GM18498 (cell line): ENCODE results near the gene NUDT22.

Source experiments
- ATAC-seq: cut with Tn5 transposase; IDR thresholded peaks from one replicate; pipeline ENCODE4 v1.9.1; 2021; ENCODE audit warnings: mild to moderate bottlenecking, moderate library complexity; ENCODE audit not compliant: unreplicated experiment

Gene NUDT22

DNA sequence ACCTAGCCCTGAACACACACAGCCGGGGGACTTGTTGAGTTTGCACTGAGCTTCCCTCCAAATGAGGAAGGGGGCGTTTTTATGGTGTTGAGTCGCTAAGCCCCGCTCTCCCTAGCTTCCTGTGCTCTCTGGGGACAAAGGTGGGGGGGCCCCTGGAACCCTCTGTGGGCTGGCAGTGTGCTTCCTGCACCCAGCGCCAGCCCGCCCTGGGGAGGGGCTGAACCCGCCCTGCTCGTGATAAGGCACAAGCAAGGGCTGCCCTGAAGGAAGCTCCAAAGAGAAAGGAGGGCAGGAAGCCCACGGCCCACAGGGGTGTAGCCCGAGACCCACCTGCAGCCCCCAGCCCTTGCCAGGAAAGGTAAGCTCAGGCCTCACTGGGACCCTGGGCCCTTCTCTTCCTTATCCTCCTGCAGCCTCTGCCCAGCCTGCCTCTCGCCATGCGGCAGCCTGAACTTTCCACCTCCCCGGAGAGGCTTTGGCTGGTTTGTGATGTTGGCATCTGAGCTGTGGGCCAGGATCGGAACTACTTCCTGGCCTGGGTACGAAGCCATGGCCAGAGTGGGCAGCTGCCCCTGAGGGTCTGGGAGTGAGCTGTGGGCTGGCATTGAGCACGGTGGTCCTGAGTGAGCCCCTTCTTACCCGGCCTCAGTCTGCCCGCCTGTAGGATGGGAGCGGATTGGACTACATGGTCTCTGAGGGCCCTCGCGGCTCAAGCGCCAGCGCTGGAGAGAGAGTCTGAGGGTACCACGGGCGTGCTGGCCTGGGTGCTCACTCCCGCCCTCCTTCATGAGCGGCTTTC, 19.4 kb upstream of the NUDT22 start, which contains the start of gene FERMT3:
Gene FERMT3, plus strand, starts transcription at position 265 of the 799 bp plus-strand sequence. CDS start 644 bp downstream, outside the sequence.
- ATAC-seq, result no peak

- ATAC-seq, result peak; percentile 56
These were observed 18.6 kb upstream of the NUDT22 start for GRCh38 chr11:64207256-64208085.

GRCh38 chr11:64208086-64208795, 17.8 kb upstream of the NUDT22 start:
- no peak for ATAC-seq

DNA sequence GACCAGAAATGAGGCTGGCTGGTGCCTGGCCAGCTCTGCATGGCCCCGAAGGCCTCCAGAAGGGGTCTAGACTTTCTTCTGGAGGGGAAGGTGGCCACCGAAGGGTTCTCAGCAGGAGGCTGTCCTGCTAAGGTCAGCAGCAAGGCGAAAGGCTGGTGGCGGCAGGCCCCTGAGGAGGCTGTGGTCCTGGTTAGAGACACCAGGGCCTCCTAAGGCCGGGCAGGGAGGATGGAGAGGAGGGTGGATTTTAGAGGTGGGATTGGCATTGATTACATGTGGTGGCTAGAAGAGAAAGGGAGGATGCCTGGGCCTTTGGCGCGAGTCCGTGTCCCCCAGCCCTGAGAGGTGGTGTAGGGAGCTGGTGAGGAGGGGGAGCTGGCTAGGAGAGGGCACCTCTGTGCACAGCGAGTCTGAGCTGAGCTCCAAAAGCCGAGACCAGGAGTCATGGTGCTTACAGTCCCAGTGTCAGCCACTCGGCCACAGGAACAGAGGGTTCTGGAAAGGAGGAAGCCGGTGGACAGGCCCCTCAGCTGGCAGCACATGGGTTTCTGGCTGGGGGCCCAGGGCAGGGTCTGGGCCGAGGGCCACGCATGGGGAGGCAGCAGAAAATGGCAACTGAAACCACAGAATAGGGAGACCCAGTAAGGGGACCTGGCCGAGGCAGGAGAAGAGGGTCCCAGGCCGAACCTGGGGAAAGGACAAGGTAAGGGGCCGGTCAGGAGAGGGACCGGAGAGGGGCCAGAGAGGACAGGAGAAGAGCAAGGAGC, 17.1 kb upstream of the NUDT22 start:
- no peak for ATAC-seq

DNA sequence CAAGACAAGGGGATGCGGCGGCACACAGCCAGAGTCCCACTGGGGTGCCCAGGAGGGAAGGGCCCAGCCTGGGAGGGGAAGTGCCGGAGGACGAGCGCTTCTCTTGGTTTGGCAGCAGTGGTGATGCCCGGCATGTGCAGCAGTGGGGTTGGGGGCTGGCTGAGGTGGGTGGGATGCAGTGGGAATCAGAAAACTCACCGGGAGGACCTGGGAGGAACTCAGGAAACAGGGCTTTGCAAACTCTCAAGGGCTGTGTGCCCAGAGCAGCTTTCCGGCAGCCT, 16.6 kb upstream of the NUDT22 start:
- no peak for ATAC-seq

GRCh38 chr11:64210301-64211020, 15.6 kb upstream of the NUDT22 start:
- no peak for ATAC-seq

DNA sequence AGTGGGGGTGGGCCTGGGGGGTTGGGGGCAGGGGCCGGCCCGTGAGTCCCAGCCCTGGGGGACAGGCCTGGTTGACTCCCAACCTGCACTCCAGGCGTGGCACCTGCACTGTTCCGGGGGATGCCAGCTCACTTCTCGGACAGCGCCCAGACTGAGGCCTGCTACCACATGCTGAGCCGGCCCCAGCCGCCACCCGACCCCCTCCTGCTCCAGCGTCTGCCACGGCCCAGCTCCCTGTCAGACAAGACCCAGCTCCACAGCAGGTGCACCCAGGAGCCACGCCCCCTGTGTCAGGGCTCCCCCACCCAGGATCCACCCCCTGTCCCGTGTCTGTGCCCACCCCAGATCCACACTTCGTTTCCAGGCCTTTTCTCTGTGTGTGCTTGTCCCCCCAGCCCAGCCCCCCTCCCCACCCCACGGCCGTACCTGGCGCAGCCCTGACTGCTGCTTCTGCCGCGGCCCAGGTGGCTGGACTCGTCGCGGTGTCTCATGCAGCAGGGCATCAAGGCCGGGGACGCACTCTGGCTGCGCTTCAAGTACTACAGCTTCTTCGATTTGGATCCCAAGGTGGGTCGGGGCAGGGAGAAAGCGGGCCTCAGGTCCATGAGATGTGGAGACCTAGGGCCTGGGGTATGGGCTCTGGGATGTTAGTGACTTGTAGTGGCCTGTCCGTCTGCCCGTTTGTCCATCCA, 14.7 kb upstream of the NUDT22 start:
- no peak for ATAC-seq

DNA sequence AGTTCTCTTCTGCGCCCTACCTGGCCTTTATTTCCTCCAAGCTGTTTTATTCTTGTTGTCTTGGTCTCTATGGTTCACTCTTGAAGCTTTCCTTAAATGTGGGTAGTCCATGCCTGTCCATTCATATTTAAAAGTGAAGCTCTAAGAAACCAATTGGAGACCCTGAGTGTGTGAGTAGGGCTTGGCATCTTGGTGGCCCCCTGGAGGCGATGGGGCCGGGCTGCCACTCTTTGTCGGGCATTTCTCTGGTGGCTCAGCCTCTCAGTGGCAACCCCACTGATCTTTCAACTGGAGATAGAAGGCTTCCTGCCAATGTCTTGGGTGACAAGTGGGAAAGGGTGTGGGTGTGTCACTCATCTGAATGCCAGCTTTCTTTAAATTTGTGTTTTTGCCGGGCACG, 9.2 kb upstream of the NUDT22 start:
- no peak for ATAC-seq

GRCh38 chr11:64218628-64219353, 7.3 kb upstream of the NUDT22 start:
- ATAC-seq, result no peak

DNA sequence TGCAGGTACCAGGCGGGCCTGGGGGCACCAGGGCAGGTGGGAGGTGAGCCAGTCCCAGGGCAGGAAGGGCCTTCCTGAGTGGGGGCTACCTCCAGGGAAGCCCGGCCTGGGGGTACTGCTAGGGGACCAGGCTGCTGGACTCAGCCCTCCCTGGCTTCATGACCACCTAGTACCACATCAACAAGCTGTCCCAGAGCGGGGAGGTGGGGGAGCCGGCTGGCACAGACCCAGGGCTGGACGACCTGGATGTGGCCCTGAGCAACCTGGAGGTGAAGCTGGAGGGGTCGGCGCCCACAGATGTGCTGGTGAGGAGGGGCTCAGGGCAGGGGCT, 6.8 kb upstream of the NUDT22 start:
- ATAC-seq, result no peak

DNA sequence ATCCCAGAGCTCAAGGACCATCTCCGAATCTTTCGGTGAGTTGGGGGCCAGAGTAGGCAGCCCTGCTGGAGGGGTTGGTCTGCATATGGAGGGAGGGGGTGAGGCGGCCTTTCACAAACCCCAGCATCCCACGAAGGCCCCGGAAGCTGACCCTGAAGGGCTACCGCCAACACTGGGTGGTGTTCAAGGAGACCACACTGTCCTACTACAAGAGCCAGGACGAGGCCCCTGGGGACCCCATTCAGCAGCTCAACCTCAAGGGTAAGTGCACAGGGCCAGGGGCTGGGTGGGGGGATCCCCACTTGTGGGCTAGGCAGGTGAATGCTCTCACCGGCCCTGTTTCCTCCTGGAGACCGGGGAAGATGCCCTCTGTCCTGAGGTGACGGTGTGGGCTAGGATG, 6.3 kb upstream of the NUDT22 start:
- no peak for ATAC-seq

GRCh38 chr11:64220271-64220670, 5.8 kb upstream of the NUDT22 start:
- no peak for ATAC-seq

- no peak for ATAC-seq
These were observed 5.3 kb upstream of the NUDT22 start for GRCh38 chr11:64220798-64221197.

GRCh38 chr11:64222651-64223000, 3.4 kb upstream of the NUDT22 start:
- no peak for ATAC-seq

DNA sequence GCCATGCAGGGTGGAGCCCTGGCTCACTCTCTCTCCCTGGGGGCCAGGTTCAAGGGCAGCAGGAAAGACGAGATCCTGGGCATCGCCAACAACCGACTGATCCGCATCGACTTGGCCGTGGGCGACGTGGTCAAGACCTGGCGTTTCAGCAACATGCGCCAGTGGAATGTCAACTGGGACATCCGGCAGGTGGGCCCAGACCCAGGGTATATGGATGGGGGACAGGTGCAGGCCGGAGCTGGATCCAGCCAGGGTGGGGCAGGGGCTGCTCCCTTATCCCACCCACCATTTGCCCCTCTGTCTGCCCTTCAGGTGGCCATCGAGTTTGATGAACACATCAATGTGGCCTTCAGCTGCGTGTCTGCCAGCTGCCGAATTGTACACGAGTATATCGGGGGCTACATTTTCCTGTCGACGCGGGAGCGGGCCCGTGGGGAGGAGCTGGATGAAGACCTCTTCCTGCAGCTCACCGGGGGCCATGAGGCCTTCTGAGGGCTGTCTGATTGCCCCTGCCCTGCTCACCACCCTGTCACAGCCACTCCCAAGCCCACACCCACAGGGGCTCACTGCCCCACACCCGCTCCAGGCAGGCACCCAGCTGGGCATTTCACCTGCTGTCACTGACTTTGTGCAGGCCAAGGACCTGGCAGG, 2.9 kb upstream of the NUDT22 start:
- ATAC-seq, result no peak

DNA sequence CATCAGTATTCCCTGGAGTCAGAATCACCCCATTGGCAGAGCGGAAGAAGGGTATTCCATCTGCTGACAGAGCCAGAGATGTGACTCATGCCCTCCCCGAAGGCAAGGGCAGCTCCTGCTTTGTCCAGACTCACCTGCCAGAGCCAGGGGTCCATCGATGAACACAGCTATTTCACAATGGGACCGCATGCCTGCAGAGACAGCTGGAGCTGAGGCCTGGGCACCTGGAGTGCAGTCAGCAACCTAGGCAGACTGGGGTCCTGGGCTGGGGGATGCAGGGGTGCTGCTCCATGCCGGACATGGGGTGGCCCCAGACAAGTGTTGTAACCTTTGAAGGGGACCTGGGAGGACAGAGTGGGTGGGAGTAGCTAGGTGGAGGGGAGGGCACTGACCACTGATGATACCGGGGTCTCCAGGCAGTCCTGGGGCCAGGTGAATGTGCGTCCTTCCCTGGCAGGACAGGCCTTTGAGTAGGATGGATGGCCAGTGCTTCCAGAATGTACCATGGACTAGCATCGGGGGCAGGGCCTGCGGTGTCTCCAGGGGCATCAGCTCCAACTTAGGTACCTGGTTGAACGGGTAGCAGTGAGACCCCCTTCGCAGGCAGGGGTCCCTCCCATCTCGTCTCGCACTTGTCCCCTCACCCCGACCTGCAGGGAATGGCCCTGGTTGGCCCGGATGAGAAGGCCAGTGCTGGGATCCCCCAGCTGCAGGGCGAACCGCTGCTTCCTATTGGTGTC, 1.8 kb upstream of the NUDT22 start:
- no peak for ATAC-seq

DNA sequence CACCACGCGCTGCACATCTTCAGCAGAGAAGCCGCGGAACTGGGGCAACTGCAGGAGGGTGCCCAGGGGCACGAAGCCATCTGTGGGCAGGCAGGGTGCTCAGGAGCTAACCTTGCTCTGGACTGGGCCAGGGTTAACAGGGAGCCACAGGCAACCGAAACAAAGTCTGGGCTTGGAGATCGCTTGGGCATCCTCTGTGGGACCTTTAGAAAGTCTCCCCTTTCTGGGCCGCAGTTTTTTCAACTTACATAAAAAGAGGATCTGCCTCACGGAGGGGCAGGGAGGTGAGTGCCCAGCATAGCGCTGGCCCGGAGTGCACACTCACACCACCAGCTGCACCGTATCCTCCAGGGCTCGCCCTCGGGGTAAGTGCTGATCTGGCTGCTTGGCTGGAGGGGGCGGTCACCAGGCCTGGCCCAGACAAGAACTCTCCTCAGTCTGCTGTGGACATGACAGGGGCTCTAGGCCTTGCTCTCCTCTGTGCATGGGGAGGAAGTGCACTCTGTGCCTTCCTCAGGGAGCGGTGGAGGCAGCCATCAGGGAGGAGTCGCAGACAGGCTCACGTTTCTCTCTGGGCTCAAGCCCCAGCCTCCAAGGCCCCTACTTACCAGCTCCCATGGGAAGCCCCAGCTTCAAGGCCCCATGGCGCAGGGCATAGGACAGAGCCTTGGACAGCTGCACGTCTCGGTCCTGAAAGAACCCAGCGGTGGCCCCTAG, 1.0 kb upstream of the NUDT22 start:
- ATAC-seq, result no peak
